ENCODE results near the gene HOMER1. TPM values are rescaled to one million over a fixed set of nuclear protein-coding genes. Genes with fewer than 3 reads are reported as not detected.
"Not testable (repeated sequence)": the region's sequence is repeated elsewhere in the genome, so short reads cannot be mapped to it uniquely, and the experiment has no call there.

HOMER1 gene
- total and polyA plus RNA-seq, 5 donors from 2014 or later = 0.02 to 1.9 (median 0.44) TPM

DNA sequence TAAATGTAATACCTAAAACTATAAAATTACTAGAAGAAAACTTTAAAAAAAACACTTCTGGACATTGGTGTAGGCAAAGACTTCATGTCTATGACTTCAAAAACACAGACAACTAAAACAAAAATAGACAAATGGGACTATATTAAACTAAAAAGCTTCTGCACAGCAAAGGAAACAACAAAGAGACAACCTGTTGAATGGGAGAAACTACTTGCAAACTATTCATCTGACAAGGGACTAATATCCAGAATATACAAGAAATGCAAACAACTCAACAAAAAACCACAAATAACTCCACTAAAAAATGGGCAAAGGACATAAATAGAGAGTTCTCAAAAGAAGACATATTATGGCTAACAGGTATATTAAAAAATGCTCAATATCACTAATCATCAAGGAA is 128.8 kb downstream of the HOMER1 start:
- Mint-ChIP-seq H3K27me3 (peaks cover 23% of the 10 kb centered on the region), H3K9me3 (peaks cover 6 to 34% (median 8%) of the 10 kb centered on the region in 7 donors)
- ATAC-seq (ENCODE audit: low read depth in 2 of 2); H3K4me3 Mint-ChIP-seq; H3K4me1 ChIP-seq (ENCODE audit: control insufficient read depth, insufficient read depth, low read length, poor library complexity, severe bottlenecking); H3K4me3 ChIP-seq (ENCODE audit: low read depth, low read length); DNase-seq; H3K36me3 ChIP-seq (ENCODE audit: control insufficient read depth, insufficient read depth, low read length); H3K4me1 Mint-ChIP-seq; H3K27me3 ChIP-seq (ENCODE audit: control insufficient read depth, insufficient read depth, low read length); H3K36me3 Mint-ChIP-seq; H3K27ac Mint-ChIP-seq; H3K27ac ChIP-seq (ENCODE audit: insufficient read depth, low read length, poor library complexity, severe bottlenecking): not testable (repeated sequence)
- peaks cover 9 to 20% of the 10 kb centered on the region in 2 experiments for H3K9me3 ChIP-seq (ENCODE audit: control insufficient read depth in 2 of 2, low read length in 2 of 2)

- no peak overlapping the region for H3K4me3 ChIP-seq (ENCODE audit: low read depth, low read length)
- H3K4me3 Mint-ChIP-seq = no peak overlapping the region
- H3K27me3 ChIP-seq (ENCODE audit: control insufficient read depth, insufficient read depth, low read length) = no peaks in the 10 kb centered on the region
- H3K4me1 ChIP-seq (ENCODE audit: control insufficient read depth, insufficient read depth, low read length, poor library complexity, severe bottlenecking) = no peaks in the 10 kb centered on the region
- DNase-seq = no peak
- no peaks in the 10 kb centered on the region for H3K4me1 Mint-ChIP-seq
- no peak overlapping the region for H3K27ac Mint-ChIP-seq
- no peak for ATAC-seq (ENCODE audit: low read depth in 2 of 2)
- no peaks in the 10 kb centered on the region for H3K36me3 ChIP-seq (ENCODE audit: control insufficient read depth, insufficient read depth, low read length)
- H3K36me3 Mint-ChIP-seq = peaks cover 8% of the 10 kb centered on the region
- peaks cover 9 to 20% of the 10 kb centered on the region in 2 experiments for H3K9me3 ChIP-seq (ENCODE audit: control insufficient read depth in 2 of 2, low read length in 2 of 2)
- no peak overlapping the region for H3K27ac ChIP-seq (ENCODE audit: insufficient read depth, low read length, poor library complexity, severe bottlenecking)
- peaks cover 5 to 25% (median 10%) of the 10 kb centered on the region in 7 donors for H3K9me3 Mint-ChIP-seq
- H3K27me3 Mint-ChIP-seq = peaks cover 14% of the 10 kb centered on the region
Measured at GRCh38 chr5:79378510-79379186, 135.3 kb downstream of the HOMER1 start.

DNA sequence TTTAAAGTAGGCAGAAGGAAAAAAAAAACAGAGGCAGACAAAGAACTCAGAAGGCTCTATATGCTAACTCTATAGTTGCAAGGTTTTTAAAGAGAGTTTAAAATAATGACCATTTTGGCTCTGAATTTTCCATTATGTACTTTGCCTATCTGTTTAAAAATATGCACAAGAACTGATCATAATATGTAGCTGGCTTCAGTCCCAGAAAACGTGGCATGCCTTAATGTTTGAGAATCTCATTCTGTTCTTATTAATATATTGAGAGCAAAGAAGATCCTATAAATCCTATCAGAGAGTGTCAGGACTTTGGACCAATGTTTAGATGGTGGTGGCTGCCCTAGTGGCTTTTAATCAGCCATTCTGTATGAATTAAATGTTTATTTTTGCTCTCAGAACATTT is 156.5 kb downstream of the HOMER1 start:
- H3K4me3 ChIP-seq (ENCODE audit: low read depth, low read length) = no peak overlapping the region
- no peaks in the 10 kb centered on the region for H3K9me3 ChIP-seq (ENCODE audit: control insufficient read depth in 2 of 2, low read length in 2 of 2)
- no peaks in the 10 kb centered on the region for H3K4me1 ChIP-seq (ENCODE audit: control insufficient read depth, insufficient read depth, low read length, poor library complexity, severe bottlenecking)
- Mint-ChIP-seq H3K4me3 (no peak overlapping the region), H3K36me3 (no peaks in the 10 kb centered on the region), H3K27ac (no peak overlapping the region), H3K27me3 (peaks cover 12% of the 10 kb centered on the region), H3K4me1 (no peaks in the 10 kb centered on the region), H3K9me3 (peaks cover 0 to 2% (median 0%) of the 10 kb centered on the region in 7 donors)
- H3K27ac ChIP-seq (ENCODE audit: insufficient read depth, low read length, poor library complexity, severe bottlenecking) = no peak overlapping the region
- DNase-seq (no peak), ATAC-seq (ENCODE audit: low read depth in 2 of 2) (no peak)
- no peaks in the 10 kb centered on the region for H3K27me3 ChIP-seq (ENCODE audit: control insufficient read depth, insufficient read depth, low read length)
- H3K36me3 ChIP-seq (ENCODE audit: control insufficient read depth, insufficient read depth, low read length) = no peaks in the 10 kb centered on the region

DNA sequence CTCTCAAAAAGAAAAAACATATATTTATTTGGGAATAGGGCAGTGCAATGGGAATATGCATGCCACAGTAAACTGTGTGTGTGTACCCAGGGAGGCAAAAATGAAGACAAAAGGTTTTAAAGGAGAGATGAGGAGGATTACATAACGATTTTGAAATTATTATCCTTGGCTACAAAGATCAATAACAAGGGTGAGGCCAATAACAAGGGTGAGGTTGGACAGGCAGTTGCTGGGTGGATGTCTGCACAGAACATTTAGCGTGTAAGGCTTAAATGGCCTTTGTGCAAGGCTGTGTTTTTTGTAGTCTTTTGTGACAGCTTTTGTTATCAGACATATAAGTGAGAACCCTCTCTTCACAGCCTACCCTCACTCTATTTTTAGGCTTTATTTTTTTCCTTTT is 164.1 kb downstream of the HOMER1 start:
- DNase-seq = no peak
- no peaks in the 10 kb centered on the region for H3K9me3 ChIP-seq (ENCODE audit: control insufficient read depth in 2 of 2, low read length in 2 of 2)
- Mint-ChIP-seq H3K36me3 (no peaks in the 10 kb centered on the region), H3K27me3 (peaks cover 27% of the 10 kb centered on the region), H3K9me3 (no peaks in the 10 kb centered on the region), H3K4me1 (peaks cover 0 to 5% (median 0%) of the 10 kb centered on the region in 4 donors), H3K4me3 (no peak overlapping the region), H3K27ac (peak overlapping the region in 1 of 3 donors; percentile 88)
- H3K4me1 ChIP-seq (ENCODE audit: control insufficient read depth, insufficient read depth, low read length, poor library complexity, severe bottlenecking) = no peaks in the 10 kb centered on the region
- H3K4me3 ChIP-seq (ENCODE audit: low read depth, low read length) = no peak overlapping the region
- H3K27me3 ChIP-seq (ENCODE audit: control insufficient read depth, insufficient read depth, low read length) = no peaks in the 10 kb centered on the region
- no peaks in the 10 kb centered on the region for H3K36me3 ChIP-seq (ENCODE audit: control insufficient read depth, insufficient read depth, low read length)
- ATAC-seq (ENCODE audit: low read depth in 2 of 2) = no peak
- no peak overlapping the region for H3K27ac ChIP-seq (ENCODE audit: insufficient read depth, low read length, poor library complexity, severe bottlenecking)

DNA sequence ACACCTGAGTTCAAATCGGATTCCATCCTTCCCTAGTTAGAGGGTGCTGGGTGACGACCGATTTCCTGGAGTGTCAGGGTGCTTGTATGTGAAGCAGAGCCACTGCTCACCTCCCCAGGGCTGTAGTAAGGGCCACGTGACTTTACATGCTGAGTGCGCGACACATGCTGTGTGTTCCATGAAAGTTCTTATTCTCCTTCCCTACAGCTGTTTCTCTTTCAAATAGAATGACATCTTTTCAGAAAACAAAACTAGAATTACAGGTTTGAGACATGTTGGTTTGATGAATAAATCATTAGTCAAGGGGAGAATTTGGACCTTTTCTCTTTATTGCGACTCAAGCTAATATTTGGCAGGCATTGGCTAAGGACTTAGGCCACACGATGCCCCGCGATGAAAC is 164.9 kb downstream of the HOMER1 start:
- no peak for ATAC-seq (ENCODE audit: low read depth in 2 of 2)
- no peak overlapping the region for H3K27ac ChIP-seq (ENCODE audit: insufficient read depth, low read length, poor library complexity, severe bottlenecking)
- Mint-ChIP-seq H3K9me3 (no peaks in the 10 kb centered on the region), H3K4me1 (peaks cover 0 to 5% (median 0%) of the 10 kb centered on the region in 4 donors), H3K27me3 (peaks cover 27% of the 10 kb centered on the region), H3K36me3 (no peaks in the 10 kb centered on the region), H3K27ac (no peak overlapping the region), H3K4me3 (no peak overlapping the region)
- no peaks in the 10 kb centered on the region for H3K9me3 ChIP-seq (ENCODE audit: control insufficient read depth in 2 of 2, low read length in 2 of 2)
- no peaks in the 10 kb centered on the region for H3K4me1 ChIP-seq (ENCODE audit: control insufficient read depth, insufficient read depth, low read length, poor library complexity, severe bottlenecking)
- no peak for DNase-seq
- H3K4me3 ChIP-seq (ENCODE audit: low read depth, low read length) = no peak overlapping the region
- no peaks in the 10 kb centered on the region for H3K27me3 ChIP-seq (ENCODE audit: control insufficient read depth, insufficient read depth, low read length)
- H3K36me3 ChIP-seq (ENCODE audit: control insufficient read depth, insufficient read depth, low read length) = no peaks in the 10 kb centered on the region

DNA sequence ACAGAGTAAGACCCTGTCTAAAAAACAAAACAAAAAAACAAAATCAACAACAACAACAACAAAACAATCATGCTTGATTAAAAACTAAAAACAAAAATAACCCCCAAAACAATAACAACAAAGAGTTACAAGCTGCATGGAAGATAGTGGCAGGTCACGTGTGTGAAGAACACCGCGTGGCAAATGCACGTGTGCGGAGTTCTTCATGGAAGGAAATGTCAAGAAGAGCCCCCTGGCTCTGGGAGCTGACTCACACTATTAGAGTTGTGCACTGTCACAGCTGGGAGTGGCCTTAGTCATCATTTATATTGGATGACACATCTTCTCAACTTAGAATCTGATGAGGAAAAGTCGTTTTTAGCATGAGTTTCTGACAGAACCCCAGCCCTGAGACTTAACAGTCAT is 167.5 kb downstream of the HOMER1 start:
- ATAC-seq (ENCODE audit: low read depth in 2 of 2) = no peak
- H3K4me1 Mint-ChIP-seq = peaks cover 0 to 3% (median 0%) of the 10 kb centered on the region in 4 donors
- DNase-seq = no peak
- Histone ChIP-seq H3K27ac (ENCODE audit: insufficient read depth, low read length, poor library complexity, severe bottlenecking) (no peak overlapping the region), H3K9me3 (ENCODE audit: control insufficient read depth in 2 of 2, low read length in 2 of 2) (no peaks in the 10 kb centered on the region), H3K27me3 (ENCODE audit: control insufficient read depth, insufficient read depth, low read length) (no peaks in the 10 kb centered on the region), H3K4me3 (ENCODE audit: low read depth, low read length) (no peak overlapping the region), H3K4me1 (ENCODE audit: control insufficient read depth, insufficient read depth, low read length, poor library complexity, severe bottlenecking) (no peaks in the 10 kb centered on the region), H3K36me3 (ENCODE audit: control insufficient read depth, insufficient read depth, low read length) (no peaks in the 10 kb centered on the region)
- H3K9me3 Mint-ChIP-seq = no peaks in the 10 kb centered on the region
- H3K27ac Mint-ChIP-seq = no peak overlapping the region
- no peak overlapping the region for H3K4me3 Mint-ChIP-seq
- H3K36me3 Mint-ChIP-seq = no peaks in the 10 kb centered on the region
- H3K27me3 Mint-ChIP-seq = peaks cover 27% of the 10 kb centered on the region

- H3K27ac ChIP-seq (ENCODE audit: insufficient read depth, low read length, poor library complexity, severe bottlenecking) = no peak overlapping the region
- H3K27me3 ChIP-seq (ENCODE audit: control insufficient read depth, insufficient read depth, low read length) = no peaks in the 10 kb centered on the region
- H3K9me3 Mint-ChIP-seq = peaks cover 0 to 10% (median 1%) of the 10 kb centered on the region in 7 donors
- H3K4me1 Mint-ChIP-seq = no peaks in the 10 kb centered on the region
- H3K36me3 Mint-ChIP-seq = no peaks in the 10 kb centered on the region
- H3K9me3 ChIP-seq (ENCODE audit: control insufficient read depth in 2 of 2, low read length in 2 of 2) = no peaks in the 10 kb centered on the region
- H3K27me3 Mint-ChIP-seq = peaks cover 12% of the 10 kb centered on the region
- H3K36me3 ChIP-seq (ENCODE audit: control insufficient read depth, insufficient read depth, low read length) = no peaks in the 10 kb centered on the region
- ATAC-seq (ENCODE audit: low read depth in 2 of 2) (no peak), DNase-seq (no peak)
- H3K27ac Mint-ChIP-seq = no peak overlapping the region
- no peaks in the 10 kb centered on the region for H3K4me1 ChIP-seq (ENCODE audit: control insufficient read depth, insufficient read depth, low read length, poor library complexity, severe bottlenecking)
- H3K4me3 Mint-ChIP-seq = no peak overlapping the region
- no peak overlapping the region for H3K4me3 ChIP-seq (ENCODE audit: low read depth, low read length)
Measured at GRCh38 chr5:79333852-79334557, 179.9 kb downstream of the HOMER1 start.

- H3K27ac Mint-ChIP-seq = no peak overlapping the region
- H3K4me1 Mint-ChIP-seq = no peaks in the 10 kb centered on the region
- H3K27me3 Mint-ChIP-seq = peaks cover 8% of the 10 kb centered on the region
- H3K36me3 Mint-ChIP-seq = no peaks in the 10 kb centered on the region
- peaks cover 0 to 1% (median 0%) of the 10 kb centered on the region in 7 donors for H3K9me3 Mint-ChIP-seq
- no peak overlapping the region for H3K27ac ChIP-seq (ENCODE audit: insufficient read depth, low read length, poor library complexity, severe bottlenecking)
- H3K4me3 ChIP-seq (ENCODE audit: low read depth, low read length) = no peak overlapping the region
- H3K9me3 ChIP-seq (ENCODE audit: control insufficient read depth in 2 of 2, low read length in 2 of 2) = no peaks in the 10 kb centered on the region
- H3K36me3 ChIP-seq (ENCODE audit: control insufficient read depth, insufficient read depth, low read length) = no peaks in the 10 kb centered on the region
- DNase-seq (no peak), ATAC-seq (ENCODE audit: low read depth in 2 of 2) (no peak)
- no peaks in the 10 kb centered on the region for H3K4me1 ChIP-seq (ENCODE audit: control insufficient read depth, insufficient read depth, low read length, poor library complexity, severe bottlenecking)
- H3K4me3 Mint-ChIP-seq = no peak overlapping the region
- no peaks in the 10 kb centered on the region for H3K27me3 ChIP-seq (ENCODE audit: control insufficient read depth, insufficient read depth, low read length)
Measured at GRCh38 chr5:79330071-79330470, 183.9 kb downstream of the HOMER1 start.
